ENCODE data around the gene TSPAN18. TPM values are rescaled to one million over a fixed set of nuclear protein-coding genes. Genes with fewer than 3 reads are reported as not detected.
A peak's percentile ranks its signal among the peaks of the same experiment; 100 is the strongest.

TSPAN18 gene
- total RNA-seq, 1 donor from 2014 or later, result 46.4 TPM

GRCh38 chr11:44949160-44950030, 222.6 kb downstream of the TSPAN18 start:
- DNase-seq, result peak; percentile 75
- Histone ChIP-seq H3K27ac (peak overlapping the region; percentile 85), H3K4me3 (peak overlapping the region; percentile 90), H3K4me1 (peaks cover 29% of the 10 kb centered on the region), H3K36me3 (no peaks in the 10 kb centered on the region), H3K9me3 (no peaks in the 10 kb centered on the region), H3K27me3 (no peaks in the 10 kb centered on the region)
- peak; percentile 61 for TF ChIP-seq CTCF (IDR thresholded peaks at IDR 0.05)
- ATAC-seq, result peak; percentile 43
- intact Hi-C loops (cut with DNase I), result no loop called here

GRCh38 chr11:44950031-44950624, 223.4 kb downstream of the TSPAN18 start:
- no peaks in the 10 kb centered on the region for H3K36me3 ChIP-seq
- DNase-seq (peak; percentile 81), ATAC-seq (peak; percentile 12)
- peak overlapping the region; percentile 90 for H3K4me3 ChIP-seq
- no peaks in the 10 kb centered on the region for H3K27me3 ChIP-seq
- no peaks in the 10 kb centered on the region for H3K9me3 ChIP-seq
- peaks cover 32% of the 10 kb centered on the region for H3K4me1 ChIP-seq
- intact Hi-C loops (cut with DNase I), result no loop called here
- TF ChIP-seq CTCF (IDR thresholded peaks at IDR 0.05), result no peak
- H3K27ac ChIP-seq, result peak overlapping the region; percentile 85

GRCh38 chr11:44950625-44951476, 224.1 kb downstream of the TSPAN18 start, which contains the start of gene TP53I11:
Gene TP53I11 (minus strand): TSS chr11:44950883. CDS start chr11:44938335, 12,548 bp downstream.
- Histone ChIP-seq H3K27ac (peak within 1 kb of the TSS; percentile 85), H3K4me1 (peaks cover 37% of the 10 kb centered on the region), H3K4me3 (peak within 1 kb of the TSS; percentile 90), H3K9me3 (no peaks in the 10 kb centered on the region), H3K36me3 (no peaks in the 10 kb centered on the region), H3K27me3 (no peaks in the 10 kb centered on the region)
- DNase-seq (peak; percentile 96), ATAC-seq (peak; percentile 91)
- TF ChIP-seq CTCF (IDR thresholded peaks at IDR 0.05), result peak; percentile 74
- intact Hi-C loops (cut with DNase I), result no loop called here

GRCh38 chr11:44952082-44952481, 225.3 kb downstream of the TSPAN18 start:
- Histone ChIP-seq H3K4me3 (no peak overlapping the region), H3K4me1 (peaks cover 43% of the 10 kb centered on the region), H3K9me3 (no peaks in the 10 kb centered on the region), H3K27ac (peak overlapping the region; percentile 36), H3K36me3 (no peaks in the 10 kb centered on the region), H3K27me3 (no peaks in the 10 kb centered on the region)
- intact Hi-C loops (cut with DNase I), result no loop called here
- no peak for ATAC-seq
- no peak for TF ChIP-seq CTCF (IDR thresholded peaks at IDR 0.05)
- DNase-seq, result no peak

- Histone ChIP-seq H3K4me3 (no peak overlapping the region), H3K27ac (peak overlapping the region; percentile 36), H3K9me3 (no peaks in the 10 kb centered on the region), H3K4me1 (peaks cover 39% of the 10 kb centered on the region), H3K27me3 (no peaks in the 10 kb centered on the region), H3K36me3 (no peaks in the 10 kb centered on the region)
- no peak for TF ChIP-seq CTCF (IDR thresholded peaks at IDR 0.05)
- ATAC-seq, result no peak
- no peak for DNase-seq
- intact Hi-C loops (cut with DNase I), result no loop called here
Measured at GRCh38 chr11:44952500-44953260, 225.9 kb downstream of the TSPAN18 start.
